Measurements from ENCODE around the gene ADAP2.

ADAP2 gene

DNA sequence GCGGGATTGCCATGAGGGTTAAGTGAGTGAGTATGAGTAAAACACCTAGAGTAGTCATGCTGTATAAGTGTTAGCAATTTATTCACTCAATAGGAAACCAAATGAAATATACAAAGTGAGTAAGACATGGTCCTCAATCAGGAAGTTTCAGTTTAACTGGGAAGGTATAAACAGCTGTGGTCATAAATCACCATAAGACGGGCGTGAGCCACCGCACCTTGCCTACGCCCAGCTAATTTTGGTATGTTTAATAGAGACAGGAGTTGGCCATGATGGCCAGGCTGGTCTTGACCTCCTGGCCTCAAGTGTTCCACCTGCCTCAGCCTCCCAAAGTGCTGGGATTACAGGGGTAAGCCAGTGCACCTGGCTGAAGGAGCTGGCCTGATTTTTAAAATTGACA lies 76.1 kb downstream of the ADAP2 start:
- Histone ChIP-seq H3K36me3 (ENCODE audit: low read length) (peaks cover 6% of the 10 kb centered on the region; the same call in 1 of the 2 replicates), H3K27ac (ENCODE audit: low read depth, low read length) (no peak overlapping the region), H3K4me2 (ENCODE audit: low read depth, low read length, poor library complexity, severe bottlenecking) (no peak overlapping the region), H3K9me3 (ENCODE audit: insufficient read depth, low read length) (no peaks in the 10 kb centered on the region), H3K4me3 (ENCODE audit: insufficient read depth, low read length, poor library complexity, severe bottlenecking) (no peak overlapping the region), H3K9me2 (replicated peaks; ENCODE audit: insufficient read depth, low read length) (no peaks in the 10 kb centered on the region), H3F3A (ENCODE audit: insufficient read depth) (no peaks in the 10 kb centered on the region), H3K79me2 (ENCODE audit: insufficient read depth, low read length) (no peaks in the 10 kb centered on the region), H2AFZ (ENCODE audit: low read depth, low read length, severe bottlenecking) (no peak overlapping the region), H3K9ac (ENCODE audit: low read length) (no peak overlapping the region), H3K27me3 (ENCODE audit: low read length) (no peaks in the 10 kb centered on the region), H4K20me1 (ENCODE audit: low read depth, low read length) (no peaks in the 10 kb centered on the region)
- TF ChIP-seq EZH2phosphoT487 (conservative IDR thresholded peaks at IDR 0.05; ENCODE audit: low read length): no peak
- TF ChIP-seq, protein P1, sequence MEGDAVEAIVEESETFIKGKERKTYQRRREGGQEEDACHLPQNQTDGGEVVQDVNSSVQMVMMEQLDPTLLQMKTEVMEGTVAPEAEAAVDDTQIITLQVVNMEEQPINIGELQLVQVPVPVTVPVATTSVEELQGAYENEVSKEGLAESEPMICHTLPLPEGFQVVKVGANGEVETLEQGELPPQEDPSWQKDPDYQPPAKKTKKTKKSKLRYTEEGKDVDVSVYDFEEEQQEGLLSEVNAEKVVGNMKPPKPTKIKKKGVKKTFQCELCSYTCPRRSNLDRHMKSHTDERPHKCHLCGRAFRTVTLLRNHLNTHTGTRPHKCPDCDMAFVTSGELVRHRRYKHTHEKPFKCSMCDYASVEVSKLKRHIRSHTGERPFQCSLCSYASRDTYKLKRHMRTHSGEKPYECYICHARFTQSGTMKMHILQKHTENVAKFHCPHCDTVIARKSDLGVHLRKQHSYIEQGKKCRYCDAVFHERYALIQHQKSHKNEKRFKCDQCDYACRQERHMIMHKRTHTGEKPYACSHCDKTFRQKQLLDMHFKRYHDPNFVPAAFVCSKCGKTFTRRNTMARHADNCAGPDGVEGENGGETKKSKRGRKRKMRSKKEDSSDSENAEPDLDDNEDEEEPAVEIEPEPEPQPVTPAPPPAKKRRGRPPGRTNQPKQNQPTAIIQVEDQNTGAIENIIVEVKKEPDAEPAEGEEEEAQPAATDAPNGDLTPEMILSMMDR (IDR thresholded peaks at IDR 0.05; ENCODE audit: insufficient read depth, low read length, poor library complexity, severe bottlenecking): no peak

DNA sequence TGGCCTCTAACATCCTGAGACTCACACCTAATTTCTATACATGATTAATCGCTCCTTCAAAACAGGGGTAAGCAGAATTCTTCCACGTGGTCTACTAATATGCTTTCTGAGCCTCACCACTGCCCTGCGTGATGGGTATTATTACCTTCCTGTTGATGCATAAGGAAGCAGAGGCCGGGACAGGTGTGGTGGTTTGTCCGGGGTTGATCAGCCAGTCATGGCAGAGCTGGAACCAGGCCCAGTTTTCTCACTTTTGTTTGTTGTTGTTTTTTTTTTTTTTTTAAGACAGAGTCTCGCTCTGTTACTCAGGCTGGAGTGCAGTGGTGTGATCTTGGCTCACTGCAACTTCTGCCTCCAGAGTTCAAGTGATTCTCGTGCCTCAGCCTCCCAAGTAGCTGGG lies 80.3 kb downstream of the ADAP2 start:
- Histone ChIP-seq H3K4me3 (ENCODE audit: insufficient read depth, low read length, poor library complexity, severe bottlenecking) (no peak overlapping the region), H3F3A (ENCODE audit: insufficient read depth) (no peaks in the 10 kb centered on the region), H2AFZ (ENCODE audit: low read depth, low read length, severe bottlenecking) (no peak overlapping the region), H4K20me1 (ENCODE audit: low read depth, low read length) (no peaks in the 10 kb centered on the region), H3K4me2 (ENCODE audit: low read depth, low read length, poor library complexity, severe bottlenecking) (no peak overlapping the region), H3K27ac (ENCODE audit: low read depth, low read length) (no peak overlapping the region), H3K36me3 (ENCODE audit: low read length) (peaks cover 3% of the 10 kb centered on the region; the same call in 1 of the 2 replicates), H3K79me2 (ENCODE audit: insufficient read depth, low read length) (no peaks in the 10 kb centered on the region), H3K9ac (ENCODE audit: low read length) (no peak overlapping the region), H3K27me3 (ENCODE audit: low read length) (no peaks in the 10 kb centered on the region), H3K9me2 (replicated peaks; ENCODE audit: insufficient read depth, low read length) (no peaks in the 10 kb centered on the region), H3K9me3 (ENCODE audit: insufficient read depth, low read length) (no peaks in the 10 kb centered on the region)
- TF ChIP-seq, protein P1 (IDR thresholded peaks at IDR 0.05; ENCODE audit: insufficient read depth, low read length, poor library complexity, severe bottlenecking): no peak
- TF ChIP-seq EZH2phosphoT487 (conservative IDR thresholded peaks at IDR 0.05; ENCODE audit: low read length): no peak

GRCh38 chr17:31003225-31003866 lies 81.6 kb downstream of the ADAP2 start:
- H3K27ac ChIP-seq (ENCODE audit: low read depth, low read length): no peak overlapping the region
- H3K79me2 ChIP-seq (ENCODE audit: insufficient read depth, low read length): no peaks in the 10 kb centered on the region
- no peaks in the 10 kb centered on the region for H3K9me3 ChIP-seq (ENCODE audit: insufficient read depth, low read length)
- H3K9me2 ChIP-seq (replicated peaks; ENCODE audit: insufficient read depth, low read length): no peaks in the 10 kb centered on the region
- TF ChIP-seq EZH2phosphoT487 (conservative IDR thresholded peaks at IDR 0.05; ENCODE audit: low read length): no peak
- TF ChIP-seq, protein P1 (IDR thresholded peaks at IDR 0.05; ENCODE audit: insufficient read depth, low read length, poor library complexity, severe bottlenecking): no peak
- no peaks in the 10 kb centered on the region for H3K27me3 ChIP-seq (ENCODE audit: low read length)
- H3K4me2 ChIP-seq (ENCODE audit: low read depth, low read length, poor library complexity, severe bottlenecking): no peak overlapping the region
- no peaks in the 10 kb centered on the region; the same call in 1 of the 2 replicates for H3F3A ChIP-seq (ENCODE audit: insufficient read depth)
- no peak overlapping the region for H3K4me3 ChIP-seq (ENCODE audit: insufficient read depth, low read length, poor library complexity, severe bottlenecking)
- H4K20me1 ChIP-seq (ENCODE audit: low read depth, low read length): no peaks in the 10 kb centered on the region
- H2AFZ ChIP-seq (ENCODE audit: low read depth, low read length, severe bottlenecking): no peak overlapping the region
- no peak overlapping the region for H3K9ac ChIP-seq (ENCODE audit: low read length)
- H3K36me3 ChIP-seq (ENCODE audit: low read length): no peaks in the 10 kb centered on the region

Measured in SU-DHL-6 (cell line).